HL-60 (cell line): ENCODE data around the gene PTPRK.

ENCODE experiments used
- GABPA ChIP-seq: IDR thresholded peaks from 2 replicates; pipeline ENCODE4 v1.6.1; 2012; ENCODE audit warnings: low read depth
- POLR2AphosphoS5 ChIP-seq: IDR thresholded peaks from 2 replicates; pipeline ENCODE4 v1.6.1; 2012; ENCODE audit warnings: low read depth
- TF ChIP-seq, protein P1 (sequence below): IDR thresholded peaks from one replicate; pipeline ENCODE4 v1.5.1; 2011; ENCODE audit warnings: low read length, control low read depth, inconsistent platforms; ENCODE audit not compliant: insufficient read depth
- TF ChIP-seq, protein P2 (sequence below): IDR thresholded peaks from 2 replicates; pipeline ENCODE4 v1.6.1; 2012; ENCODE audit warnings: low read depth; ENCODE audit not compliant: insufficient replicate concordance

DNA sequence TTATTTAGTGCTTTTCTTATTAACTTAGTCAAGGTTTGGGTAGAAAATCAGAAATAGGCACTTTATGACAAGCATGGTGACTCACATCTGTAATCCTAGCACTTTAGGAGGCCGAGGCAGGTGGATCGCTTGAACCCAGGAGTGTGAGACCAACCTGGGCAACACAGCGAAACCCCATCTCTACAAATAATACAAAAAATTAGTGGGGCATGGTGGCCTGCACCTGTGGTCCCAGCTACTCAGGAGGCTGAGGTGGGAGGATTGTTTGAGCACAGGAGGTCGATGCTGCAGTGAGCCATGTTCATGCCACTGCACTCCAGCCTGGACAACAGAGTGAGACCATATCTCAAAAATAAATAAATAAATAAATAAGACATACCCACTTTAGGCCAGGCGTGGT lies 568.2 kb downstream of the PTPRK start:
- TF ChIP-seq, protein P1, sequence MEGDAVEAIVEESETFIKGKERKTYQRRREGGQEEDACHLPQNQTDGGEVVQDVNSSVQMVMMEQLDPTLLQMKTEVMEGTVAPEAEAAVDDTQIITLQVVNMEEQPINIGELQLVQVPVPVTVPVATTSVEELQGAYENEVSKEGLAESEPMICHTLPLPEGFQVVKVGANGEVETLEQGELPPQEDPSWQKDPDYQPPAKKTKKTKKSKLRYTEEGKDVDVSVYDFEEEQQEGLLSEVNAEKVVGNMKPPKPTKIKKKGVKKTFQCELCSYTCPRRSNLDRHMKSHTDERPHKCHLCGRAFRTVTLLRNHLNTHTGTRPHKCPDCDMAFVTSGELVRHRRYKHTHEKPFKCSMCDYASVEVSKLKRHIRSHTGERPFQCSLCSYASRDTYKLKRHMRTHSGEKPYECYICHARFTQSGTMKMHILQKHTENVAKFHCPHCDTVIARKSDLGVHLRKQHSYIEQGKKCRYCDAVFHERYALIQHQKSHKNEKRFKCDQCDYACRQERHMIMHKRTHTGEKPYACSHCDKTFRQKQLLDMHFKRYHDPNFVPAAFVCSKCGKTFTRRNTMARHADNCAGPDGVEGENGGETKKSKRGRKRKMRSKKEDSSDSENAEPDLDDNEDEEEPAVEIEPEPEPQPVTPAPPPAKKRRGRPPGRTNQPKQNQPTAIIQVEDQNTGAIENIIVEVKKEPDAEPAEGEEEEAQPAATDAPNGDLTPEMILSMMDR = no peak
- TF ChIP-seq POLR2AphosphoS5 = no peak
- TF ChIP-seq, protein P2, sequence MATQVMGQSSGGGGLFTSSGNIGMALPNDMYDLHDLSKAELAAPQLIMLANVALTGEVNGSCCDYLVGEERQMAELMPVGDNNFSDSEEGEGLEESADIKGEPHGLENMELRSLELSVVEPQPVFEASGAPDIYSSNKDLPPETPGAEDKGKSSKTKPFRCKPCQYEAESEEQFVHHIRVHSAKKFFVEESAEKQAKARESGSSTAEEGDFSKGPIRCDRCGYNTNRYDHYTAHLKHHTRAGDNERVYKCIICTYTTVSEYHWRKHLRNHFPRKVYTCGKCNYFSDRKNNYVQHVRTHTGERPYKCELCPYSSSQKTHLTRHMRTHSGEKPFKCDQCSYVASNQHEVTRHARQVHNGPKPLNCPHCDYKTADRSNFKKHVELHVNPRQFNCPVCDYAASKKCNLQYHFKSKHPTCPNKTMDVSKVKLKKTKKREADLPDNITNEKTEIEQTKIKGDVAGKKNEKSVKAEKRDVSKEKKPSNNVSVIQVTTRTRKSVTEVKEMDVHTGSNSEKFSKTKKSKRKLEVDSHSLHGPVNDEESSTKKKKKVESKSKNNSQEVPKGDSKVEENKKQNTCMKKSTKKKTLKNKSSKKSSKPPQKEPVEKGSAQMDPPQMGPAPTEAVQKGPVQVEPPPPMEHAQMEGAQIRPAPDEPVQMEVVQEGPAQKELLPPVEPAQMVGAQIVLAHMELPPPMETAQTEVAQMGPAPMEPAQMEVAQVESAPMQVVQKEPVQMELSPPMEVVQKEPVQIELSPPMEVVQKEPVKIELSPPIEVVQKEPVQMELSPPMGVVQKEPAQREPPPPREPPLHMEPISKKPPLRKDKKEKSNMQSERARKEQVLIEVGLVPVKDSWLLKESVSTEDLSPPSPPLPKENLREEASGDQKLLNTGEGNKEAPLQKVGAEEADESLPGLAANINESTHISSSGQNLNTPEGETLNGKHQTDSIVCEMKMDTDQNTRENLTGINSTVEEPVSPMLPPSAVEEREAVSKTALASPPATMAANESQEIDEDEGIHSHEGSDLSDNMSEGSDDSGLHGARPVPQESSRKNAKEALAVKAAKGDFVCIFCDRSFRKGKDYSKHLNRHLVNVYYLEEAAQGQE = no peak
- no peak for TF ChIP-seq GABPA
